Stomach (tissue), 4 donors: Measurements from ENCODE around the gene ZNF581.

Experiments
- EP300 ChIP-seq: sonication (generic); formaldehyde crosslinking; IDR thresholded peaks from one replicate; pipeline ENCODE4 v1.6.1; 2017; ENCODE audit warnings: antibody characterized with exemption
- POLR2A ChIP-seq, 4 donors: fragments of 450-650 bp; IDR thresholded peaks; one replicate each; pipeline ENCODE4 v1.6.1; 2016; ENCODE audit warnings: antibody characterized with exemption in 4 of 4, control low read depth in 2 of 4, mild to moderate bottlenecking in 1 of 4, moderate library complexity in 1 of 4
- TF ChIP-seq, protein P1 (sequence below), 7 experiments: fragments of 450-650 bp in 4 of 7; fragments of 200-600 bp in 3 of 7; sonication (generic) in 3 of 7; IDR thresholded peaks; one replicate each; pipeline ENCODE4 v1.5.1; 2016 to 2019; ENCODE audit warnings: antibody characterized with exemption in 7 of 7, control low read depth in 2 of 7, mild to moderate bottlenecking in 1 of 7

DNA sequence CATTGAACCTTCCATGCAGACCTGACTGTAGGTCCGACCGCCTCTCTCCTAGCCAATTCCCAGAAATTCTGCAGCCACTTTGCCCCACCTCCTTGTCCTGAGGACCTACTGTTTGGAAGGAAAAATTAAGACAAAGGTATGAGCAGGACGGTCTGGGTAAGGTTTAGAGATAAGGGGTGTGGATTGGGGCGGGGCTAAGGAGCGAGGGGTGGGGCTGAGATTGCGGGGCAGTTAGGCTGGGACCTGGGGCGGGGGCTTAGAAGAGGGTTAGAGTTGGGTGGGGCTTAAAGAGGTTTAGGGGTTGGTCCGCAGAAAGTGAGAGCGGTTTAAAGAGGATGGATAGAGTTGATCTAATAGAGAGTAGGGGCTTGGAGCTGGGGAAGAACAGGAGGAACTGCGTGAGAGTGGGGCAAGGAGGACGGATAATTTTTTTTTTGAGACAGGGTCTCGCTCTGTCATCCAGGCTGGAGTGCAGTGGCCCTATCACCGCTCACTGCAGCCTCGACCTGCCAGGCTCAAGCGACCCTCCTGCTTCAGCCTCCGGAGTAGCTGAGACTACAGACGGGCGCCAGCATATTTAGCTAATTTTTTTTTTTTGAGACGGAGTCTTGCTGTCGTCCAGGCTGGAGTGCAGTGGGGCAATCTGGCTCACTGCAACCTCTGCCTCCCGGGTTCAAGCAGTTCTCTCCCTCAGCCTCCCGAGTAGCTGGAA is 39.7 kb upstream of the ZNF581 start:
- TF ChIP-seq, protein P1, sequence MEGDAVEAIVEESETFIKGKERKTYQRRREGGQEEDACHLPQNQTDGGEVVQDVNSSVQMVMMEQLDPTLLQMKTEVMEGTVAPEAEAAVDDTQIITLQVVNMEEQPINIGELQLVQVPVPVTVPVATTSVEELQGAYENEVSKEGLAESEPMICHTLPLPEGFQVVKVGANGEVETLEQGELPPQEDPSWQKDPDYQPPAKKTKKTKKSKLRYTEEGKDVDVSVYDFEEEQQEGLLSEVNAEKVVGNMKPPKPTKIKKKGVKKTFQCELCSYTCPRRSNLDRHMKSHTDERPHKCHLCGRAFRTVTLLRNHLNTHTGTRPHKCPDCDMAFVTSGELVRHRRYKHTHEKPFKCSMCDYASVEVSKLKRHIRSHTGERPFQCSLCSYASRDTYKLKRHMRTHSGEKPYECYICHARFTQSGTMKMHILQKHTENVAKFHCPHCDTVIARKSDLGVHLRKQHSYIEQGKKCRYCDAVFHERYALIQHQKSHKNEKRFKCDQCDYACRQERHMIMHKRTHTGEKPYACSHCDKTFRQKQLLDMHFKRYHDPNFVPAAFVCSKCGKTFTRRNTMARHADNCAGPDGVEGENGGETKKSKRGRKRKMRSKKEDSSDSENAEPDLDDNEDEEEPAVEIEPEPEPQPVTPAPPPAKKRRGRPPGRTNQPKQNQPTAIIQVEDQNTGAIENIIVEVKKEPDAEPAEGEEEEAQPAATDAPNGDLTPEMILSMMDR (IDR thresholded peaks at IDR 0.05) = no peak
- TF ChIP-seq POLR2A (IDR thresholded peaks at IDR 0.05) (no peak), EP300 (no peak)
